Psoas muscle (tissue), 8 donors: ENCODE measurements around the gene SLC26A9. TPM values are rescaled to one million over a fixed set of nuclear protein-coding genes. Genes with fewer than 3 reads are reported as not detected.

ENCODE experiments used
- ATAC-seq, 4 donors: fragments of 200-7000 bp; cut with Tn5 transposase; one replicate each; pipeline ENCODE4 v1.9.1; 2020; ENCODE audit warnings: moderate library complexity in 3 of 4, mild to moderate bottlenecking in 2 of 4
- DNase-seq, 2 donors: peaks; one replicate each; pipeline ENCODE4 v3.0.0-alpha.2; 2020
- H3K27ac ChIP-seq: fragments of 200-600 bp; one replicate; pipeline ENCODE4 v1.8.0; 2022
- H3K27me3 ChIP-seq, 3 donors: fragments of 200-600 bp in 1 of 3; one replicate each; pipeline versions ENCODE4 v1.6.1 to v1.8.0; 2013 to 2022; ENCODE audit warnings: low read length in 2 of 3, mild to moderate bottlenecking in 2 of 3, moderate library complexity in 1 of 3; ENCODE audit not compliant: insufficient read depth in 3 of 3
- H3K36me3 ChIP-seq, 2 donors: fragments of 200-600 bp in 1 of 2; one replicate each; pipeline versions ENCODE4 v1.6.1 to v1.8.0; 2013 to 2022; ENCODE audit warnings: low read depth in 1 of 2, mild to moderate bottlenecking in 1 of 2, moderate library complexity in 1 of 2; ENCODE audit not compliant: insufficient read depth in 1 of 2
- H3K4me1 ChIP-seq: fragments of 200-600 bp; one replicate; pipeline ENCODE4 v1.8.0; 2022
- H3K4me3 ChIP-seq: fragments of 200-600 bp; one replicate; pipeline ENCODE4 v1.8.0; 2022; ENCODE audit warnings: mild to moderate bottlenecking
- H3K9me3 ChIP-seq: fragments of 200-600 bp; one replicate; pipeline ENCODE4 v1.8.0; 2022
- WGBS, 3 donors: extraction: QIAGEN DNeasy Blood & Tissue Kit; methylation state at CpG; one replicate each; pipeline versions ENCODE4 v1.1.6 to v1.1.7; 2013; 5-methylcytosine and 5-hydroxymethylcytosine counted together
- intact Hi-C, 2 donors: fragments of 100-400 bp; cut with DNase I; formaldehyde crosslinking; loops; one replicate each; pipeline versions ENCODE4 v1.11.0 to v1.14.2; 2022
- polyA plus RNA-seq, 3 donors: library from polyadenylated mRNA; stranded (reverse); fragments of 200-250 nt; gene quantifications; one replicate each; pipeline ENCODE4 v1.2.3, GENCODE V29; 2013
- total RNA-seq, 4 donors: library from RNA; stranded (reverse); fragmentation: NEBNext Ultra II Directional in 2 of 4; extraction: Animal tissue kit (Norgen Biotek cat#: 25700) in 2 of 4; gene quantifications; one replicate each; pipeline versions ENCODE4 v1.2.1 to v1.2.4, GENCODE V29; 2021 to 2023
- TF ChIP-seq, protein P1 (sequence below): fragments of 200-600 bp; IDR thresholded peaks from one replicate; pipeline ENCODE4 v1.8.0; 2022; ENCODE audit warnings: antibody characterized with exemption
- donor health status: healthy with polysubstance abuse.
- donor health status: DM: no; HTN: no; CAD: no; lungs with moderate emphysema.
- donor health status: Bipolar disorder and iron deficiency.
- donor health status: healthy.
- donor health status: DM: yes; HTN: yes; CAD: no.
- donor health status: DM: no; HTN: no; CAD: no.
- donor health status: DM: no; HTN: no; CAD: no.
- donor health status: DM: yes; HTN: yes; CAD: no.

SLC26A9 gene
- total and polyA plus RNA-seq, 7 donors = 0.15 to 5.5 (median 0.42) TPM

DNA sequence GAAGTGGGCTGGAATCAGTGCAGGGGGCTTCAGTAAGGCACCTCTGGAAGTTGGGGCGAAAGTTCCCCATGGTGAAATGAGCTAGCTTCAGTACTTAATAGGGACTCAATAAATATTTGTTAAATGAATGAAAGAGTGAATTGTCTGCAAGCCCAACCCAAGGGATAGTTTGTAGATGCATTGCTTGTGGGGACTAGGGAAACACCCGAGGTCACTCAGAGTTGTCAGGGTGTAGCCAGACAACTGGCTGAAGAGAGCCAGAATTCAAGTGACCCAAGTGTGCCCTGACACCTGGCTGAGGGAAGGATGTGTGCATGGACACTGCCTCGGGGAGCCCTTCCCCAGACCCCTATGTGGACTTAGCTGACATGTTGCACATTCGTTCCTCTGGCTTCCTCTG lies 1.3 kb upstream of the SLC26A9 start:
- Histone ChIP-seq H3K27me3 (no peaks in the 10 kb centered on the region), H3K36me3 (no peaks in the 10 kb centered on the region), H3K4me3 (no peak overlapping the region), H3K9me3 (no peaks in the 10 kb centered on the region), H3K4me1 (peaks cover 6% of the 10 kb centered on the region), H3K27ac (no peak overlapping the region)
- DNase-seq = no peak
- ATAC-seq = no peak
- 66 to 72% (median 67%) methylated on average over 4 of the region's 4 CpGs for whole genome bisulfite sequencing, 3 donors
- intact Hi-C loops = no loop called here
- TF ChIP-seq, protein P1, sequence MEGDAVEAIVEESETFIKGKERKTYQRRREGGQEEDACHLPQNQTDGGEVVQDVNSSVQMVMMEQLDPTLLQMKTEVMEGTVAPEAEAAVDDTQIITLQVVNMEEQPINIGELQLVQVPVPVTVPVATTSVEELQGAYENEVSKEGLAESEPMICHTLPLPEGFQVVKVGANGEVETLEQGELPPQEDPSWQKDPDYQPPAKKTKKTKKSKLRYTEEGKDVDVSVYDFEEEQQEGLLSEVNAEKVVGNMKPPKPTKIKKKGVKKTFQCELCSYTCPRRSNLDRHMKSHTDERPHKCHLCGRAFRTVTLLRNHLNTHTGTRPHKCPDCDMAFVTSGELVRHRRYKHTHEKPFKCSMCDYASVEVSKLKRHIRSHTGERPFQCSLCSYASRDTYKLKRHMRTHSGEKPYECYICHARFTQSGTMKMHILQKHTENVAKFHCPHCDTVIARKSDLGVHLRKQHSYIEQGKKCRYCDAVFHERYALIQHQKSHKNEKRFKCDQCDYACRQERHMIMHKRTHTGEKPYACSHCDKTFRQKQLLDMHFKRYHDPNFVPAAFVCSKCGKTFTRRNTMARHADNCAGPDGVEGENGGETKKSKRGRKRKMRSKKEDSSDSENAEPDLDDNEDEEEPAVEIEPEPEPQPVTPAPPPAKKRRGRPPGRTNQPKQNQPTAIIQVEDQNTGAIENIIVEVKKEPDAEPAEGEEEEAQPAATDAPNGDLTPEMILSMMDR = no peak

DNA sequence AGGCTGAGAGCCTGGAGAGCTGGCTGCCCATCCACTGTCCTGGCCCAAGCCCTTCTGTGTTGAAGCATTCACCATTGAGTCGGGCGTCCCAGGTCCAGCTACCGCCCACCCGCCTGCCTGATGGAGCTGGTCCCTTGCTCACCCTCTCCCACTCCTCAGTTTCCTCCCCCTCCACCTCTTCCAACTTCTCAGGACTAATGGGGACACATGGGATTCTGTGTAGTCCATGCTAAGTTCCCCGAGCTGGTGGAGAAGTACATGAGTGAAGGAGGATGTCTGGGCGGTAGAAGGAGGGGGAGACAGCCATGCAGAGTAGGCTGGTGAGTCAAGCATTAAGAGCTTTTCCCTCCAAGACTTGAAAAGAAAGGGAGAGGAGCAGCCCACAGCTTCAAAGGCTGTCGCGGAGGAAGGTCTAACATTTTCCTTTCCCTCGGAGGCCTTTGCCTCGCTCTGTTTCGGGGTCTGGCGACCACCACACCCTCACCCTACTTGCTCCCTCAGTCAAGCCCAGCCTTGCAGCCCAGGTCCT lies 561 bp downstream of the SLC26A9 start:
- 78 to 87% (median 86%) methylated on average over 12 of the region's 12 CpGs for WGBS, 3 donors
- TF ChIP-seq, protein P1 = no peak
- no peaks in the 10 kb centered on the region for H3K36me3 ChIP-seq
- no peak for ATAC-seq
- no peak overlapping the region for H3K27ac ChIP-seq
- DNase-seq = no peak
- intact Hi-C loops = no loop called here
- H3K4me3 ChIP-seq = no peak overlapping the region
- H3K4me1 ChIP-seq = peaks cover 4% of the 10 kb centered on the region
- no peaks in the 10 kb centered on the region for H3K9me3 ChIP-seq
- H3K27me3 ChIP-seq = no peaks in the 10 kb centered on the region

DNA sequence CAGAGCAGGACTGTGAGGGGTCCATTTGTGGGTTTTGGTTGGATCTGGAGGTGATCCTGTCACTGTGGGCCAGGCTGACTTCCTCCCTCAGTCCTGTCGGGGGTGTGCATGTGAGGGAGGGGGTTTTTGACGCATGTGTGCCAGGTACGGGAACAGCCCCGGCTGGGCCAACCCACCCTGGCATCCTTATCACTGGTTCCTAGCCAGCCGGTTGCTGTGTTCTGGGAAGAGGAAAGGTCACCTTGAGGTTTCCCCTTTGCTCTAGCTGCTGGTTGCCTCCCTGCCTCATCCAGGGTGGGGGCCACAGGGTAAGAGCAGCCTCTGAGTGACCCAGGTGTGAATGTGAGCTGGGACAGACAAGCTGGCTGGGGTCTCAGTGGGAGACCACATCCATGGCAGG lies 2.5 kb downstream of the SLC26A9 start:
- ATAC-seq = no peak
- 67 to 82% (median 74%) methylated on average over 5 of the region's 5 CpGs for WGBS, 3 donors
- Histone ChIP-seq H3K4me1 (no peaks in the 10 kb centered on the region), H3K9me3 (no peaks in the 10 kb centered on the region), H3K4me3 (no peak overlapping the region), H3K36me3 (no peaks in the 10 kb centered on the region), H3K27me3 (no peaks in the 10 kb centered on the region), H3K27ac (no peak overlapping the region)
- TF ChIP-seq, protein P1 = no peak
- no peak for DNase-seq
- intact Hi-C loops = no loop called here

DNA sequence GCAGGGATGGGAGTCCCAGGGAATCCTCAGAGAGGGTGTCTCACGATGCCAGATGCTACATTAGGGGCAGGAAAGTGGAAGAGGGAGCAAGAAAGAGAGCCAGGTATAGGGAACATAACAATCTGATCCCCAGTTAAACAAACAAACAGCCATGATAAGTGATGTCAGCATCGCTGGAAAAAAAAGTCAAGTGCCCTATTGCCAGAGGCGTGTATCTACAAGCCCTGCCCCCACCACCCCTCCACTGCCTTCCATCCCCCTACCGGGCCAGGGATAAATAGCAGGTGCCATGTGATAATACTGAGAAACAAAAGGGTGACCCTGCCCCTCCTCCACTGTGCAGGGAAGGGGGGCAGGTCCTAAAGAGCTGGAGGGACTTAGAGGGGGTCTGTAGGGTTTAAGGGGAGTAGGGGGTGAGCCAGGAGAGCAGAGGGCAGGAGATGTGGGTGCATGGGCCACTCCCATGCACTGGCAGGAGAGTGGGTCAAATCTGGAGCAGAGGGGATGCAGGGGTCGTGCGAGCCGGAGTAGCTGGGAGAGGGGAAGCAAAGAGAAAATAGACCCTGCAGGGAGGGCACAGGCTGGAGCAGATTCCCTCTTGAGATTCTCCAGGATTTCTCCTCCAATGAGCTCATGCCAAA lies 3.4 kb downstream of the SLC26A9 start:
- no peaks in the 10 kb centered on the region for H3K27me3 ChIP-seq
- no peak overlapping the region for H3K4me3 ChIP-seq
- DNase-seq (no peak), ATAC-seq (peak in 1 of 4 donors; percentile 29)
- 52 to 59% (median 56%) methylated on average over 7 of the region's 7 CpGs for WGBS, 3 donors
- H3K9me3 ChIP-seq = no peaks in the 10 kb centered on the region
- no peak overlapping the region for H3K27ac ChIP-seq
- TF ChIP-seq, protein P1 = no peak
- H3K4me1 ChIP-seq = no peaks in the 10 kb centered on the region
- intact Hi-C loops = no loop called here
- no peaks in the 10 kb centered on the region for H3K36me3 ChIP-seq

DNA sequence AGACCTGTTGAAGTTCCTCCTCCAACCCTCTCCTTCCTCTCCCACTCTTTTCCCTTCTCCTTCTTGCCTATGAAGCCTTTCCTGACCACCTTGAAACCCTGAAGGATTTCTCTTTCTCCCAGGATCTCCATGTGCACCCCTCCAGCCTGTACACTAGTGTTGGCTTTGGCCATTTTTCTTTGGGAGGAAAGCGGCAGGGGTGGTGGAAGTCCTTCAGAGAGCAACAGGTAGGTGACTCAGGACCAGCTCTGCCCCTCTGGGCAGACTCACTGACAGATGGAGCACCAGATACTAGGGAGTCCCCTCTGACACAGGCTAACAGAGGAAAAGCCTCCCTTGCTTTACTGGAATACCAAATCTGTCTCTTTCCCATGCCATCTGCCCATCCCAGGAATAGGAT lies 4.6 kb downstream of the SLC26A9 start:
- 94 to 100% (median 100%) methylated on average over 1 of the region's 1 CpG for WGBS, 3 donors
- intact Hi-C loops = no loop called here
- H3K36me3 ChIP-seq = no peaks in the 10 kb centered on the region
- peaks cover 3% of the 10 kb centered on the region for H3K4me1 ChIP-seq
- ATAC-seq = no peak
- H3K27me3 ChIP-seq = no peaks in the 10 kb centered on the region
- no peak for DNase-seq
- H3K4me3 ChIP-seq = no peak overlapping the region
- H3K27ac ChIP-seq = no peak overlapping the region
- H3K9me3 ChIP-seq = no peaks in the 10 kb centered on the region
- TF ChIP-seq, protein P1 = no peak
